VCaP (cell line): ENCODE data around the gene TPM2.

ENCODE experiments used
- H3K27ac ChIP-seq: fragments of 450-650 bp; 2 replicates; pipeline ENCODE4 v1.5.1; 2017
- CTCF ChIP-seq: fragments of 450-650 bp; conservative IDR thresholded peaks from 2 replicates; pipeline ENCODE4 v1.5.1; 2017; ENCODE audit warnings: mild to moderate bottlenecking, moderate library complexity

TPM2 gene

GRCh38 chr9:35711501-35712428 is 22.0 kb upstream of the TPM2 start:
- no peak overlapping the region for H3K27ac ChIP-seq

GRCh38 chr9:35710818-35711500 is 21.2 kb upstream of the TPM2 start:
- H3K27ac ChIP-seq, result no peak overlapping the region
- TF ChIP-seq CTCF, result no peak

More at GRCh38 chr9:35711501-35712428, 22.0 kb upstream of the TPM2 start:
- no peak for TF ChIP-seq CTCF

GRCh38 chr9:35708146-35708545 is 18.4 kb upstream of the TPM2 start:
- TF ChIP-seq CTCF, result no peak
- H3K27ac ChIP-seq, result no peak overlapping the region

GRCh38 chr9:35706951-35707350 is 17.2 kb upstream of the TPM2 start:
- no peak overlapping the region for H3K27ac ChIP-seq
- TF ChIP-seq CTCF, result no peak

- TF ChIP-seq CTCF, result no peak
- H3K27ac ChIP-seq, result no peak overlapping the region
These were observed 16.2 kb upstream of the TPM2 start for GRCh38 chr9:35705836-35706430.

GRCh38 chr9:35705372-35705771 is 15.6 kb upstream of the TPM2 start:
- TF ChIP-seq CTCF, result no peak
- H3K27ac ChIP-seq, result no peak overlapping the region

GRCh38 chr9:35703906-35704672 is 14.4 kb upstream of the TPM2 start:
- H3K27ac ChIP-seq, result no peak overlapping the region
- no peak for TF ChIP-seq CTCF
